ENCODE results near the gene SOX12.
A peak's percentile ranks its signal among the peaks of the same experiment; 100 is the strongest.

The SOX12 gene

GRCh38 chr20:325045-325888 is at the start of gene SOX12:
TSS of gene SOX12 (plus strand) at chr20:325552. CDS start at chr20:325925, 373 bp downstream.
- DNase-seq (ENCODE audit: low read depth in 2 of 2): peak; percentile 93 to 97

- DNase-seq (ENCODE audit: low read depth in 2 of 2): no peak
Measured at GRCh38 chr20:275791-276190, 49.6 kb upstream of the SOX12 start.

- DNase-seq (ENCODE audit: low read depth in 2 of 2): no peak
Measured at GRCh38 chr20:276620-277495, 48.5 kb upstream of the SOX12 start.

GRCh38 chr20:277496-277781 is 47.9 kb upstream of the SOX12 start:
- no peak for DNase-seq (ENCODE audit: low read depth in 2 of 2)

GRCh38 chr20:278181-278580 is 47.2 kb upstream of the SOX12 start:
- no peak for DNase-seq (ENCODE audit: low read depth in 2 of 2)

GRCh38 chr20:278607-279571 is 46.5 kb upstream of the SOX12 start:
- DNase-seq (ENCODE audit: low read depth in 2 of 2): no peak

GRCh38 chr20:284172-284571 is 41.2 kb upstream of the SOX12 start:
- no peak for DNase-seq (ENCODE audit: low read depth in 2 of 2)

- DNase-seq (ENCODE audit: low read depth in 2 of 2): no peak
Measured at GRCh38 chr20:286508-286907, 38.8 kb upstream of the SOX12 start.

GRCh38 chr20:288956-289692 is 36.2 kb upstream of the SOX12 start:
- DNase-seq (ENCODE audit: low read depth in 2 of 2): no peak

- no peak for DNase-seq (ENCODE audit: low read depth in 2 of 2)
Measured at GRCh38 chr20:289693-290083, 35.7 kb upstream of the SOX12 start.

- DNase-seq (ENCODE audit: low read depth in 2 of 2): peak; percentile 72 to 80
Measured at GRCh38 chr20:290084-290831, 35.1 kb upstream of the SOX12 start, which contains the start of gene C20orf96. TSS of gene C20orf96 (minus strand) at chr20:290750. CDS start at chr20:290610, 140 bp downstream.

GRCh38 chr20:294602-295001 is 30.8 kb upstream of the SOX12 start:
- DNase-seq (ENCODE audit: low read depth in 2 of 2): no peak

GRCh38 chr20:295804-296203 is 29.5 kb upstream of the SOX12 start:
- no peak for DNase-seq (ENCODE audit: low read depth in 2 of 2)

- DNase-seq (ENCODE audit: low read depth in 2 of 2): peak; percentile 68 to 80
Measured at GRCh38 chr20:297098-297924, 28.0 kb upstream of the SOX12 start, which contains the start of gene ZCCHC3. TSS of gene ZCCHC3 (plus strand) at chr20:297570. CDS start at chr20:297587, 17 bp downstream.

- peak; percentile 16 to 33 for DNase-seq (ENCODE audit: low read depth in 2 of 2)
Measured at GRCh38 chr20:297925-298775, 27.2 kb upstream of the SOX12 start.

- DNase-seq (ENCODE audit: low read depth in 2 of 2): no peak
Measured at GRCh38 chr20:298776-299391, 26.5 kb upstream of the SOX12 start.

- DNase-seq (ENCODE audit: low read depth in 2 of 2): no peak
Measured at GRCh38 chr20:300345-300990, 24.9 kb upstream of the SOX12 start.
